GM12865 (cell line): Measurements from ENCODE around the gene P4HA2.

Experiments
- DNase-seq: peaks from one replicate; pipeline ENCODE4 v3.0.0; 2010; ENCODE audit warnings: low read depth
- H3K4me3 ChIP-seq: 2 replicates; pipeline ENCODE4 v1.5.1; 2011; ENCODE audit warnings: mild to moderate bottlenecking, low read depth, low read length, control low read depth
- CTCF ChIP-seq: IDR thresholded peaks from 2 replicates; pipeline ENCODE4 v1.5.1; 2011; ENCODE audit warnings: low read length, control low read depth, low read depth, inconsistent platforms; ENCODE audit not compliant: insufficient read depth; ENCODE audit errors: missing control alignments

P4HA2 gene

GRCh38 chr5:132203464-132203818 lies 24.2 kb downstream of the P4HA2 start:
- TF ChIP-seq CTCF = no peak
- DNase-seq = no peak
- H3K4me3 ChIP-seq = no peak overlapping the region

- no peak for TF ChIP-seq CTCF
- H3K4me3 ChIP-seq = no peak overlapping the region
- no peak for DNase-seq
Observed at GRCh38 chr5:132202711-132203463, 24.8 kb downstream of the P4HA2 start.

- no peak for TF ChIP-seq CTCF
- no peak for DNase-seq
- H3K4me3 ChIP-seq = no peak overlapping the region
Observed at GRCh38 chr5:132199116-132199680, 28.5 kb downstream of the P4HA2 start.

- TF ChIP-seq CTCF = no peak
- no peak overlapping the region for H3K4me3 ChIP-seq
- DNase-seq = no peak
Observed at GRCh38 chr5:132198571-132198970, 29.1 kb downstream of the P4HA2 start.

GRCh38 chr5:132195727-132196126 lies 31.9 kb downstream of the P4HA2 start:
- H3K4me3 ChIP-seq = no peak overlapping the region
- TF ChIP-seq CTCF = no peak
- no peak for DNase-seq

- TF ChIP-seq CTCF = no peak
- no peak overlapping the region for H3K4me3 ChIP-seq
- DNase-seq = no peak
Observed at GRCh38 chr5:132193165-132193694, 34.4 kb downstream of the P4HA2 start.

GRCh38 chr5:132190161-132190817 lies 37.4 kb downstream of the P4HA2 start:
- peak; percentile 68 for DNase-seq
- TF ChIP-seq CTCF = peak; percentile 65
- no peak overlapping the region for H3K4me3 ChIP-seq
